Left hindlimb (tissue), 1 donor: ENCODE data around the gene PTK7.
"Not testable (repeated sequence)": the region's sequence is repeated elsewhere in the genome, so short reads cannot be mapped to it uniquely, and the experiment has no call there.

Experiments used
- DNase-seq: peaks from one replicate; pipeline ENCODE4 v3.0.0-alpha.2; 2018

The PTK7 gene

DNA sequence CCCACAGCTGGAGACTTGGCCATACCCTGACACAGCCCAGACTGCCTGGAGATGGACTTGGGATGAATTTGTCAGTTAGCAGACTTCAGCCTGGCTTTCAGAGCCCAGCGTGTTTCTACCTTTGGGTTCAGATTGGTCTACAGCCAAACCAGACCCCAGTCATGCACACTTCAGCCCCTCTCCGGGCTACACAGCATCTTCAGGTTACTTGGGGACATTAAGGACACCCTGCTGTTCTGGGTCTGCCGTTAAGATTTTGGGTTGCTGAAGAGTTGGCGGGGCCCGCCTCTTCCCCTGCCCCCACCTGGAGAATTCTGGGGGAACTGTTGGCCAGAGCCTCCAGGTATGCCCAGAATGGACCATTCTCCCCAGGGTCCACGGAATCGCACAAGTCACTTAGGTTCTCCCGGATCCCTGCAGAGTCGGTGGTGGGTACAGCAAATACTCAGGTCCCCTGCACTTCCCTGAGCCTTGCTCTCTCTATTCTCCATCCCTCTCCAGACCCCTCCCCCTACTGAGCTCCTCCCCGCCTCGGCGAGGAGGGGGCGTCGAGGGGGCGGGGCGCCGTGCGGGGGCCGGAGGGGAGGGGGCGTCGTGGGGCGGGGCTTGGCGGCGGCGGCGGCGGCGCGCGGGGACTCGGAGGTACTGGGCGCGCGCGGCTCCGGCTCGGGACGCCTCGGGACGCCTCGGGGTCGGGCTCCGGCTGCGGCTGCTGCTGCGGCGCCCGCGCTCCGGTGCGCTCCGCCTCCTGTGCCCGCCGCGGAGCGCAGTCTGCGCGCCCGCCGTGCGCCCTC, at the start of gene PTK7:
Gene PTK7 (plus strand): TSS at position 645 of the 794 bp plus-strand sequence. CDS start 175 bp downstream, outside the sequence.
- DNase-seq, result peak; percentile 93

DNA sequence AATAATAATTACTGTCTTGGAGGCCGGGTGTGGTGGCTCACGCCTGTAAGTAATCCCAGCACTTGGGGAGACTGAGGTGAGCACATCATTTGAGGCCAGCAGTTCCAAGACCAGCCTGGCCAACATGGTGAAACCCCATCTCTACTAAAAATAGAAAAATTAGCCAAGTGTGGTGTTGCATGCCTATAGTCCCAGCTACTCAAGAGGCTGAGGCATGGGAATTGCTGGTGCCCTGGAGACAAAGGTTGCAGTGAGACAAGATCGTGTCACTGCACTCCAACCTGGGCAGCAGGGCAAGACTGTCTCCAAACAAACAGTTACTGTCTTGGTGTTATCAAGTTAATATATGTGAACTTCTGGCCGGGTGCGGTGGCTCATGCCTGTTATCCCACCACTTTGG, 49.7 kb upstream of the PTK7 start:
- no peak for DNase-seq

DNA sequence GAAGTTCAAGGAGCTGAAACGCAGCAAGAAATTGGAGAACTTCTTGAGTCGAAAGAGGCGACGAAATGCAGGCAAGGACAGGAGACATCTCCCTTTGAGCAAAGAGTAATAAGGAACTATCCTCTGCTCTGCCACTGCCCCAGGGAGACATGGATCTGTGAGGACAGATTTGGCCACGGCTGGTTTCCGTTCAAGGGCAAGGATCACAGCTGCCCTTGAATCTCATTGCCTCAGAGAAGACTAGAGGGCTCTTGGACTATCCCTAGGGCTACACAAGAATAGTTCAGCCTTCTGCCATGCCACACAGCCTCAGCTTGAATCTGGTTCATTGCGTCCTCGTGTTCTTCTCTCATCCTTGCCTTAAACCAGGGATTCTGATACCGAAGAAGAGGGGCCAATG, 47.0 kb upstream of the PTK7 start:
- DNase-seq, result no peak

DNA sequence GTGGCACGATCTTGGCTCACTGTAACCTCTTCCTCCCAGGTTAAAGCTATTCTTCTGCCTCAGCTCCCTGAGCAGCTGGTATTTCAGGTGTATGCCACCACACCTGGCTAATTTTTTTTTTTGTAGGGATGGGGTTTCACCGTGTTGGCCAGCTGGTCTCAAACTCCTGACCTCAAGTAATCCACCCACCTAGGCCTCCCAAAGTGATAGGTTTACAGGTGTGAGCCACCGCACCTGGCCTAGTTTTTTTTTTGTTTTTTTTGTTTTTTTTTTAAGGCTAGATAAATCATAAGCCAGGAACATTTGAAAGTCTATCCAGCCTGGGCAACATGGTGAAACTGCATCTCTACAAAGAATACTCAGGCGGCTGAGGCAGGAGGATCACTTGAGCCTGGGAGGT, 43.8 kb upstream of the PTK7 start:
- DNase-seq, result no peak

DNA sequence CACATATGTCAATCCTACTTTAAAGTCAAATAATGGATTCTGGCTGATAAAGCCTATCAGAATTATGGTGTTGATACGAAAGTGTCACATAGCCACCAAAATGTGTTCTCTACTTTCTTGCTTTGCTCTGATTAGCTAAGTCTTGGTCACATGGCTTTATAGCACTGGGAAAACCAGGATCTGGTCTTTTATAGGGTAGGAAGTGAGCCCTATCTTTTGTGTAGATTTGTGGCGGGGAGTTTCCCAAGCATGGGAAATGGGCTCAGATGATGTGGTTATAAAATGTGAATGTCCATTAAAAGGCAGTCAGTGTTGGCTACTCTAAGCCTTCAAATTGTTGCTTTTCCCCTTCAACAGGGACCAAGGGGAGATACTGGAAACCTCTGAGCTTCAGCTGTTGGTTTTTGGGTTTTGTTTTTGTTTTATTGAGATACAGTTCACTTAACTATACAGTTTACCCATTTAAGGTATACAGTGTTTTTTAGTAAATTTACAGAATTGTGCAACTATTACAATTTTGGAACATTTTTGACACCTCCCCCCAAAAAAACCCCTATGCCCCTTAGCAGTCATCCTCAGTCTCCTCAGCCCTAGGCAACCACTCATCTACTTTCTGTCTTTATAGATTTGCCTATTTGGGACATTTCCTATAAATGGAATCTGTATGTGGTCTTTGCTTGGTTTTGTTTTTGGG, 42.5 kb upstream of the PTK7 start:
- DNase-seq, result no peak

DNA sequence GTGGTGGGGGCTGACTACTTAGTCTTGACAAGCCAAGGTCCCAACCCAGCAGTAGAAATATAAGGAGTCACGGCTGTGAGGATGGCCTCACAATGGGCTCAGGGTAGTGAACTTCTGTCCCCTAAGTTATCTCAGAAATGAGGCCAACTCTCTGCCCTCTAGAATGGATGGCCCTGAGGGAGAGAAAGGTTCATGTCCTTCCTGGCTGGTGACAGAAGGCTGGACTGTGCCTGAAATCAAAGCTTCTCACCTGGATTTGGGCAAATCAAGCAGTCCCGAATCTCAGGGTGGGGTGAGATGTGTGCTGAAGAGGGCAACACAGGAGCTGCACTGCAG, 42.0 kb upstream of the PTK7 start:
- no peak for DNase-seq

DNA sequence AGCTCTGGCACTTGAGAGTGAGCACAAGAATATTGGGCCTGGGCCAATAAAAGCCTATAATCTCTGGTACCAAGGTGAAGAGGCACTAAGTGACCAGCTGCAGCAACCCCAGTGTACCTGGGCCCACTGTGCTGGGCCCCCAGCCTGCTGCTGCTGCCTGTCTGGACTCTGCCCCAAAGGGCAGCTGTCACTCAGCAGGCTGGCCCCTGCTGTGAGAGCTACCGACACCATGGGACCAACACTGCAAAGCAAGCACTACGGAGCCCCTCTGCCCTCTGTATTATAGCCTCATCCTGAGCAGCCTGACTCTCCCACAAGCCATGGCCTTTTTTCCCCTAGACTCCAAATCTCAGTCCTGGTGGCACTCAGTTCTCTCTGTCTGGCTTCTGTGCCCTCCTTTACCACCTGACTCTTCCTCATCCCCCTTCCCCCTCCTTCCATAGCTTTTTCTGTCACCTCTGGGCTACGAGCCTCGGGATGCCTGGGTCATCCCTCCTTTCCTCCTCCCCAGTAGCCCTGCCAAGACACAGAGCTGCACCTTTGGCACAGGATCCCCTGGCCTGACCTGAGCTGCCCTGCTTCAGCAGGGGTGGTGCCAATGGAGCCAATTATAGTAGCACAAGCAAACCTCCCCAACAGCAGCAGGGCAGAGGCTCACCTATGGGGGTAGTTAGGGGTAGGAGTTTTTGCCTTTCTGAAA, 40.5 kb upstream of the PTK7 start:
- no peak for DNase-seq

DNA sequence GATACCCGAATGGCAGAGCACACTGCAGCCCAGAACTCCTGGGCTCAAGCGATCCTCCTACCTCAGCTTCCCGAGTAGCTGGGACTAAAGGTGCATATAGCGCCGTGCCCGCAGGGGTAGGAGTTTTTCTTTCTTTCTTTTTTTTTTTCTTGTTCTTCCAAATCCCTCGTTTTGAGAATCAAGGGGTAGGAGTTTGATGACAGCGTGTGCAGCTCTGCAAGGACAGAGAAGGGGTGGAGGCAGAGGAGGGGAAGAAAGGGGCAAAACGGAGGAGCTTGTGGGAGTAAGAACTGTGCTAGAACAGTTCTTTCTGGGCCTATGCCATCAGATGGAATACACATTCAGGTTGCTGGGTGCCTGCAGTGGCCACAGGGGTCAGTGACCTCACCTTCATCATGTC, 39.4 kb upstream of the PTK7 start:
- DNase-seq, result no peak

DNA sequence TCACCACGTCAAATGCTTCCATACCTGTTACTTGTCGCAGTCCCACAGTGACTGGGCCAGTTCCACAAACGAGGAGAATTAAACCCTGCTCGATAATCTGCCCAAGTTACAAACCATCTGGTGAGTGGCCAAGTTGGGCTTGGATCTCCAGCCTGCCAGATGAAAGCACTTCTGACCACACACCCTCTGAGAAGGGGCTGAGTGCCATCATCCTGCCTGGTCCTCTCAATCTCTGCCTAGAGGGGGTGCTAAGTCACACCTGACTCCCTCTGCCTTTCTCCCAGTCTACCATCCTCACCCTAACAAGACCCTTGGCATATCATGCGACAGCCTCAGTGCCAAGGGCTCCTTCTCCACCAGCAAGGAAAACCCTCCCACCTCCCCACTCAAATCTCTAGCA, 38.9 kb upstream of the PTK7 start:
- no peak for DNase-seq

DNA sequence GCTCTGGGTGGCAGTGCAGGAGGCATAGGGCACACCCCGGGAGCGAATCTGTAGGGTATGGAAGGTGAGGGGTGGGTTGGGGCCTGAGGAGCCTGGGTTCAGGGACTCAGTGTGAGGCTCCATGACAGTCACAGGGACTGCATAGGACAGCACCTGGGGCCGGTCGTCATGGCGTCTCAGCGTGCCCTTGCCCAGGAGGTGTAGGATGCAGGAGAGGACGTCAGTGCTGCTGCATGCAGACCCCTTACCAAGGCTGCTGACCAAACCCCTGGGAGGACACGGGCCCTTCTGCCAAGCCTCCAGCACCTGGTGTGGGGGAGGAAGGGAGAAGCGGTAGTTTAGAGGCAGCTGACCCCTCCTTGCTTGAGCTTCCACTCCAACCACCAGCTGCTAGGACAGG, 38.4 kb upstream of the PTK7 start:
- no peak for DNase-seq

DNA sequence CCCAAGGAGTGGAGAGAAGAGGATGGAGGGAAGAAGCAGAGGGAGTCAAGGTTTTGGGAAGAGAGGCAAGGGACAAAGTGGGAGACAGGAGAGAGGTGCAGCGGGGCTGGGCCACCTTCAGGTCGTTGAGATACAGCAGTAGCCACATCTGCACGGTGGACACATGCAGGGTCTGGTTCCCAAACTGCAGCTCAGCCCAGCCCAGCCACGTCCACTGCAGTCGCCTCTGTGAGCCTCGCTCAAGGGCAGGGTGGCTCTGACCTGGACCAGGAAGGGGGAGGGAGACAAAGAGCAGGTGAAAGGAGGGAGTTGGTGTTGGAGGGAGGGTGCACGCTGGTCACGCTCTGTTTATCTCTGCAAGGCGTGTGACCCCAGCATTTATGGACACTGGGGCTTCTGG, 37.4 kb upstream of the PTK7 start:
- DNase-seq, result no peak

DNA sequence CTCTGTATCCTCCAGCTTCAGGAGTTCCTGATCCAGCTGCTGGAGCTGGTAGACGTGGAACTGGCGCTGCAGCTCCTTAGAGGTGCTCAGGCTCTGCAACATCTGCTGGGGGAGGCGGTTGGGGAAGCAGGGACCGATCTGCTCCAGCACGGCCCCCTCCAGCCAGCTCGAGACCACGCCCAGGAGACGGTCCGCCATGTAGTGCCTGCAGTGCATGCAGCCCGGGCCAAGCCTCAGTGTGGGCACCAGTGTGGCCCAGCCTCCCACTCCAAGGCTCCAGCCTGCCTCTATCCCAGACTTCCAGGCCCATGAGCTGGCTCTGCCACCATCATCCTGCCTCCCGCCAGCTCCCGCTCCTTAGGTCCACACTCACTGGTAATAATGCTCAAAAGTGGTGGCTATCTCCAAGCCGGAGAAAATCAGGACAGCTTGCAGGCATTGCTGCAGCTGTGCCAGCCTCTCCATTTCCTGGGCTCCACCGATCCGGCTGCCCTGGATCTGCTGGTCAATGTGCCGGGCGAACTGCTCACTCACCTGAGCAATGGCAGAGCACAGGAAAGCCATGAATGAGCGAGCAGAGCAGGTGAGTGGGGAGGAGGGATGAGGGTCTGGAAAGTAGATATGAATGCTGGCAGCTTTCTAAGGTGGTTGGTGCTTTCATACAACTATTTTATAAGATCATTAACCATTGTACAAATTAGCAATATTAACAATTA, 35.4 kb upstream of the PTK7 start:
- DNase-seq, result no peak

DNA sequence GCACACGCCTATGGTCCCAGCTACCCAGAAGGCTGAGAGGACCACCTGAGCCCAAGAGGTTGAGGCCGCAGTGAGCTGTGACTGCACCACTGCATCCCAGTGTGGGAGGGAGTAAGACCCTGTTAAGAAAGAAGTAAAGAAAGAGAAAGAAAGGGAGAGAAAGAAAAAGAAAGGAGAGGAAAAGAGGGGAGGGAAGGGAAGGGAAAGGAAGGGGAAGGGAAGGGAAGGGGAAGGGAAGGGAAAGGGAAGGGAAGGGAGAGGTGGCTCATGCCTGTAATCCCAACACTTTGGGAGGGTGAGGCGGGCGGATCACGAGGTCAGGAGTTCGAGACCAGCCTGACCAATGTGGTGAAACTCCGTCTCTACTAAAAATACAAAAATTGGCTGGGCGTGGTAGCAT, 34.6 kb upstream of the PTK7 start:
- not testable (repeated sequence) for DNase-seq

DNA sequence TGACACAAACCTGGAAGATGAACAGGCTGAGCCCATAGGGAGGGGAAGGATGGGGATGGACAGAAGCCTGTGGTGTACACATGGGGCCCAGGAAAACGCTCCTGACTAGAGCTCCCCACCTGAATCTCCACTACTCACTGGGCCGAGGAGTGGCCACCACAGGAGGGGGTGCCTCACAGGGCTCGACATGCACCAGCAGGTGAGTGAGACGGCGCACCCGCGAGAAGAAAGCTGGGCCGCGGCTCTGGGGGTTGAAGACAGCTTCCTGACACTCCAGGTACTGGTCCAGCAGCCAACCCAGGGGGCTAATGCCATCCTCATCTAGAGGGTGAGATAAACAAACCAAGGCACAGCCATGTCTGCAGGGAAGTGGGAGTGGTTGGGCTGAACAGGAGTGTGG, 32.8 kb upstream of the PTK7 start:
- DNase-seq, result no peak

DNA sequence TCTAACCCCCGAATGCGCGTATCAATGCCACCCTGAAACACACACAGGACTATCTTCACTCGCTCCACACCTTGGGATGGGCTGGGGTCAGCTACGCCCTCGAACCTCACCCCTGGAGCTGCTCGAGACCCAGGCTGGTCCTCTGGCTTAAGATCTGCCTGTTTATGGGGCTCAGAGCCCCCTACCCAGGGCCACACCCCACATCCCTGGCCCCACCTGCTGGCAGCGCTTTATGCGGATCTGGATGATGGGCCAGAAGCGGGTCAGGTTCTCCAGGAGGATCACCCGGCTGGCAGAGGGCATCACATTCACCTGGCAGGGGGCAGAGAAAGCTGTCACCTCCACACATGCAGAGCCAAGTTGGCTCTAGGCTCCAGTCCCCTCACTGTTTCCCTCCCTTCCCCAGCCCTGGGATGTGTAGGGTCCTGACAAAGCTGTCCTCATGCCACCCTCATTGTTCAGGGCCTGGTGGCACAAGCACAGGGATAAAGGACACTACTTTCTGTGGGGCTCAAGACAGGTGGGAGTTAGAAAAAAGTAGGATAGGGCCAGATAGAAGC, 30.7 kb upstream of the PTK7 start:
- DNase-seq, result no peak

DNA sequence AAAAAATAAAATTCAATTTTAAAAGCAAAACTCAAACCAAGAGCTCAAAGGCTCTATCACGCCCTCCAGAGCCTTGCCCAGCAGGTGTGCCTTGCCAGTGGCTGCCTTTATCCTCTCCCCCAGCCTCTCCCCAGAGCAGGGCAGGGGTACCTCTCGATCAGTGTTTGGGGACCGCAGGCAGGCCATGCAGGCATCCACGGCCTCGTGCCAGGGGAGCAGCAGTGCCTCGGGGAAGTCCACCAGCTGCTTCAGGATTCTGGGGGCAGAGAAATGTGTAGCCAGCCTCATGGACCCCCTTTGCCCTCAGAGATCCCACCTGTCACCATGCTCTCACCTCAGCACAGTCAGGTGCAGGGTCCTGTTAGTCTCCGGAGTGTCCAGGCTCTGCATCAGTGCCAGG, 28.1 kb upstream of the PTK7 start:
- DNase-seq, result no peak

DNA sequence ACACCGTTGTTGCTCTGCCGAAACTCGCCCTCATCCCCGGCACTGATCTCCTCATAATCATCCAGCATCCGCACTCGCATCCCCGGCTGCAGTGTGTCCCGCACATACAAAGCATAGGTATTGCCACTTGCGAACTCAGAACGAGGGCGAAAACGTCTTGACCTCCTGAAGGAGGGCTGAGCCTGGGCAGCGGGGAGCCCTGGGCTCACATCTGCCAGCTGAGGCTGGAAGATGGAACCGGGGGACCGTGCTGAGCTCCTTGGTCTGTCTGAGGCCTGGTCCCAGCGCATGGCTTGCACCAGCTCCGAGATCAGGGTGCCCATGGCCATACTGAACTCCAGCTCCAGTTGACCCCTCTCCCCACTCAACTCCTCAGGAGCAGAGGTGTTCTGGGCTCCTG, 25.1 kb upstream of the PTK7 start:
- no peak for DNase-seq

DNA sequence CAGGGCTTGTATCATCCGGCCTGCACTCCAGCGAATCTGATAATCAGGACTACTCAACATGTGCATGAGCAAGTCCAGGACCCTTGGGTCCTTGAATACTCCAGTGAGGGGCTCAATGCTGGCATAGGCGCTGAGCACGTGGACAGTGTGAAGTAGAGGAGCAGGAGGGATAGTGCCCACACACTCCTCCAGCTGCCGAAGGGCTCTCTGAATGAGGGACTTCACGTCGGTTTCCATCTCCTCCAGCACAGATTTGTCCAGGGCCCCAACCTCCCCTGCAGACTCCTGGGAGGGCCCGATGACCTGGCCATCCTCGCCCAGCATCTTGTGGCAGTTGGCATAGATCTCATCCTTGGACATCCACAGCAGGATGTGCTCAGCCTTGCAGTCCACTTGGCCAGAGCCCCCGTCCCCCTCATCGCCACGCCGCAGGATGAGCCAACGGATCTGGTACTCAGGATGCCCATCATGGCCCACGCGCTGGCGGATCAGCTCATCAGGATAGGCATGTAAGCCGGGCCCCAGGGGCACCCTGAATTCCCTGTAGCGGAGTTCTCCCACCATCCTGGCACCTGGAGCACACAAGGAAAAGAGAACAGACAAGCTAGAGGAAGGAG, 23.8 kb upstream of the PTK7 start:
- no peak for DNase-seq

DNA sequence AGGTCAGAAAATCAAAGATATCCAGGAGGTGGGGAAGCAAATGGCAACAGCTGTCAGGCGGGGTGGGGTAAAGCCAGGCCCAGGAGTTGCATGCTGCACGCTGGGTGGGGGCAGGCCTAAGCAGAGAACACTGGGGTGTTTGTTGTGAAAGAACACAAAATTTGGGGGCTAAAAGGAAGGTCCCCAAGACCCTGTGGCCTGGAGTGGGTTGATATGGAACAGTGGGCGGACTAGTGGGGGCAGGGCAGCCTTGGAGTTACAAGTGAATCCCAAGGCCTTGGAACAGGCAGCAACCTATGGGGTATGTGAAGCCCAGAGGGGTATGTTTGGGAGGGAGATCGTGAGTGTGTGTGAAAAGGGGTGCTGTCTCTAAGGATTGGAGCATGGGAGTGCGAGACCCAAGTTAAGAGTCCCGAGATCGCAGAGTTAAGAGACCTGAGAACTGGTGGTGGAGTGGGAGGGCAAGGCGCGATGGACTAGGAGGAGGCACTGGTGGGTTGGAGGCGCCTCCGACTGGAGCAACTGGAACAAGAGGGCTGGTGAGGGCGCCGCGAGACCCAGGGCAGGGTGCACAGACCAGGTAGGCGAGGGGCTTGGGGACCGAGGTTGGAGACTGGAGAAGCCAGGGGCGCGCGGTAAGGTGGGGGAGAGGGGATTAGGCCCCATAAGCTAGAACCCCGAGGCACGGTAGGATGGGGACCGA, 23.1 kb upstream of the PTK7 start:
- DNase-seq, result peak; percentile 65

DNA sequence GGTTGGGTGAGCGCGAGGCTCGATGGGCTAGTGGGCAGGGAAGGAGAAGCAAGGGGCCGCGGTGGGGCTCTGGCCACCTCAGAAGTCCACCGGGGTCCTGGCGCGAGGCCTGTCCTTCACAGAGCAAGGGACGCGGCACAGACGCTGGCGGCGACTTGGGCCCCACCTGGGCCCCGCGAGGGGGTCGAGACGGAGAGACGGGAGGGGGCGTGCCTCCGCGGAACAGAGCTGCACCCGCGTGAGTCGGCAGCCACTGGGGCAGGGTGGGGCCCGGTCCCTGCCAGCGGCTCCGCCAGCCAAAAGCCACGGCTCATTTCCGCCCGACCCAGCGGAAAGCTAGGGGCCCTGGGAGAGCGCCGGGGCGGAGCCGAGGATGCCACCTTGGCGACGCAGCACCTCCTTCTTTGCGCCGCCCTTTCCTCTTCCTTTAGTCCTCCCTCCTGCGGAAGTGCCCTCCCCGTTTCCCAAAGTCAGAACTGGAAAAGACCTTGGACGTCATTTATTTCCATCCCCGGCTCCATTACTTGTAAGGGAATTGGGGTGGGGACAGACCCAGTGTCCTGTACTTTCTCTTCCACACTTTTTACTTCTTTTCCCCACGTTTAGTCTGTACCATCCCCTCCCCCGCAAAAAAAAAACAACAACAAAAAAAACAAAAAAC, 22.4 kb upstream of the PTK7 start, which contains the start of gene CUL7:
Gene CUL7 (minus strand): TSS at position 307 of the 661 bp plus-strand sequence. CDS start 1,063 bp downstream, outside the sequence.
- DNase-seq, result peak; percentile 98
